Epithelial cell of proximal tubule (primary cell): ENCODE data around the gene ZSWIM3. TPM values are rescaled to one million over a fixed set of nuclear protein-coding genes. Genes with fewer than 3 reads are reported as not detected.

Experiments used
- DNase-seq: peaks from one replicate; pipeline ENCODE4 v3.0.0-alpha.2; 2011; ENCODE audit warnings: low read depth
- H3K4me3 ChIP-seq: 2 replicates; pipeline ENCODE4 v1.5.1; 2011; ENCODE audit warnings: low read depth, mild to moderate bottlenecking, low read length
- CTCF ChIP-seq: conservative IDR thresholded peaks from 2 replicates; pipeline ENCODE4 v1.5.1; 2012; ENCODE audit warnings: low read depth, mild to moderate bottlenecking, low read length
- total RNA-seq: library from RNA; depleted of rRNA; stranded (reverse); fragments of >200 nt; gene quantifications from 2 replicates; pipeline ENCODE4 v1.2.3, GENCODE V29; 2015

ZSWIM3 gene
- total RNA-seq, 1 donor from 2014 or later, result 1.2 TPM

DNA sequence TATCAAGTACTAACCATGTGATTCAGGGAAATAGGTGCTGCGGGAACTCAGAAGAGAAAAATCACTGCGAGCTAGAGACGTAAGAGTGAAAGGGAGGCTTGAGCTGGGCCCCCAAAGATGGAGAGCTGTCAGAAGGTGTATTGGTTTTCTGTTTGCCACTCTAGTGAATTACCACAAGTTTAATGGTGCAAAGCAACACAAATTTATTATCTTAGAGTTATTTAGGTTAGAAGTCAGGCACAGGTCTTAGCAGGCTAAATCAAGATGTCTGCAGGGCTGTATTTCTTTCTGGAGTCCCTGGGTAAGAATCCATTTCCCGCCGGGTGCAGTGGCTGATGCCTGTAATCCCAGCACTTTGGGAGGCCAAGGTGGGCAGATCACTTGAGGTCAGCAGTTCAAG lies 2.5 kb downstream of the ZSWIM3 start:
- no peak for TF ChIP-seq CTCF
- no peak for DNase-seq
- no peak overlapping the region for H3K4me3 ChIP-seq

- H3K4me3 ChIP-seq, result no peak overlapping the region
- TF ChIP-seq CTCF, result no peak
- no peak for DNase-seq
Observed at GRCh38 chr20:45860560-45861220, 3.3 kb downstream of the ZSWIM3 start.

- H3K4me3 ChIP-seq, result no peak overlapping the region
- DNase-seq, result no peak
- TF ChIP-seq CTCF, result no peak
Observed at GRCh38 chr20:45861221-45862075, 4.0 kb downstream of the ZSWIM3 start.

DNA sequence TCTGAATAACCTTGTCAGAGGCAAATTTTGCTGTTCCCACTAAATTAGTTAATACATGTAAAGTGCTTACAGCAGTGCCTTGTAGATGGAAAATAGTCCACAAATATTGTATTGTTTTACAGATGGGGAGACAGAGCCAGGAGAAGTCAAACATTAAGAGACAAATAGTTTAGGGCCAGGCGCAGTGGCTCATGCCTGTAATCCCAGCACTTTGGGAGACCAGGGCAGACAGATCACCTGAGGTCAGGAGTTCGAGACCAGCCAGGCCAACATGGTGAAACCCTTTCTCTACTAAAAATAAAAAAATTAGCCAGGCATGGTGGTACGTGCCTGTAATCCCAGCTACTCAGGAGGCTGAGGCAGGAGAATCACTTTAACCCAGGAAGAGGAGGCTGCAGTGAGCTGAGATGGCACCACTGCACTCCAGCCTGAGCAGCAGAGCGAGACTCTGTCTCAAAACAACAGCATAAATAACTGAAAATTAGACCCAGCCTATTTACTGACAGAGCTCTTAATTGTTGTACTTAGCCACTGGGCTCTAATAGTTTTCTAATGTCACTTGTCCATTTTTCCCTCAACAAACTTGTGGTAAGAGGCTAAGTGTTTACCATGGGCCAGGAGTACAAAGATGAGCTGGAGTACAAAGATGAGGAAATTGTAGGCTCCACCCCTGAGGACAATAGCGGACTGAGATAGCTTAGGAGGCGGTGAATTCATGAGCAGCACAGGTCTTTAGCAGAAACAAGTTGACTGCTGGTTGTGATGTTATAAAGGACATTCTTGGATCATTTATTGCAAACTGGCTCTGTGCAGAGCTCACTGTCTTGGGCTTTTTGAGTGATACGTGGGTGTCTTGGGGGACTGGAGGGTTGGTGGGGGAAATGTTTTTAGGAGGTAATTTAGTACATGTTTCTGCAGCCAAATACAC lies 6.4 kb downstream of the ZSWIM3 start:
- no peak overlapping the region for H3K4me3 ChIP-seq
- TF ChIP-seq CTCF, result no peak
- DNase-seq, result no peak

GRCh38 chr20:45866454-45866853 lies 9.0 kb downstream of the ZSWIM3 start:
- no peak for DNase-seq
- no peak overlapping the region for H3K4me3 ChIP-seq
- TF ChIP-seq CTCF, result no peak

GRCh38 chr20:45867136-45867818 lies 9.9 kb downstream of the ZSWIM3 start:
- DNase-seq, result no peak
- H3K4me3 ChIP-seq, result no peak overlapping the region
- no peak for TF ChIP-seq CTCF
